Fibroblast of skin of back (primary cell): Measurements from ENCODE around the gene TSPAN14.
"Not testable (repeated sequence)": the region's sequence is repeated elsewhere in the genome, so short reads cannot be mapped to it uniquely, and the experiment has no call there.

Experiments
- DNase-seq: peaks from one replicate; pipeline ENCODE4 v3.0.0-alpha.2; 2013

Gene TSPAN14

GRCh38 chr10:80528901-80529300 is 74.8 kb downstream of the TSPAN14 start:
- no peak for DNase-seq

GRCh38 chr10:80529604-80530003 is 75.5 kb downstream of the TSPAN14 start:
- DNase-seq: no peak

DNA sequence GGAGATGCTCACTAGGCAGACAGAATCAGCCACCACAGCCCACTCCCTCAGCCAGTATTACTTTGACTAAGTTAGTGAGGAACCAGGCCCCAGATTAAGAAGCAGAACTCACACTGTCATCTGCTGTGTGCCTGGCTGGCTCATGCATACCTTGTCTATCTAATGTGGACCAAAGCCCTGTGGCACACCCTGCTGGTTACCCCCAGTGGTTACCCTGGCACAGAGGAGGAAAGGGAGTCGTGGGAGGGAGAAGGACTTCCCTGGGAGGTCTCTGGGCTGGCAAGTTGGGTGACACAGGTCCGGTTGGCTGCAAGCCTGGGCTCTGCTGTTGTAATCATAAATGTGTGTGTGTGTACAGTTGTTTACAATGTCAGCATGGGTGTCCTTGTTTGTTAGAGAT is 76.1 kb downstream of the TSPAN14 start:
- DNase-seq: peak; percentile 19

DNA sequence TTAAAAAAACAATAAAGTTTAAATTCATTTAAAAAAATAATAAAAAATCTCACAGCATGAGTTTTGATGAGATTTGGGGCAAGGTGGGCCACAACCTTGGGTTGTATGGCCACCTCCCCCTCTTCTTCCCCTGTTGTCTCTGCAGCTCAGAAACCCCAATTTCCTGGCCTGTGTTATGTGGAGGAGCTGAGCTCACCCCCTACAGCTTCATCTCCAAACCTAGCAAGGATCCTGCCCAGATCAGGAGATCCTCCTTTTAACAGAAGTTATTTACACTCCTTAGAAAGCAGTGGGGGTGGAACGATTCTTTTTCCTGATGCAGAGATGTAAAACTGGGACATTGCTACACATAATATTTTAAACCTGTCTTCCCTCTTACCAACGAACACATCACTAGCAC is 76.7 kb downstream of the TSPAN14 start:
- no peak for DNase-seq

DNA sequence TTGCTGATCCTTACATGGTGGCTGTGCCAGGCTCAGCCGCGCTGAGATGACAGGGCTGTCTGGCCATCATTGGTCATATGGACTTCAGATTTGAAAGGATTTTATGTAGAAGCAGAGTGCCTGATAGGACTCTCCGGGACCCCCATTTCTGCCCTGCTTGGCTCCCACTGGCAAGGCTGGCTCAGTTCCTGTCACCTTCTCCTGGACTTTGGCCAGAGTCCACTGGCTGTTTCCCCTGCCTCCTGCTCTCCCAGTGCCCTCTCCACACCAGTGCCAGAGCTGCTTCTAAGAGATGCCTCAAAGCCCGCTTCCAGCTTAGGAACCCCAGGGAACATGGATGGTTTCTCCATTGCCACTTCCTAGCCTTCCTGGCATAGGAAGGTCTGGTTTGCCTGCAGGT is 78.5 kb downstream of the TSPAN14 start:
- no peak for DNase-seq

GRCh38 chr10:80534059-80534458 is 79.9 kb downstream of the TSPAN14 start:
- DNase-seq: not testable (repeated sequence)

GRCh38 chr10:80534646-80535045 is 80.5 kb downstream of the TSPAN14 start:
- DNase-seq: not testable (repeated sequence)

DNA sequence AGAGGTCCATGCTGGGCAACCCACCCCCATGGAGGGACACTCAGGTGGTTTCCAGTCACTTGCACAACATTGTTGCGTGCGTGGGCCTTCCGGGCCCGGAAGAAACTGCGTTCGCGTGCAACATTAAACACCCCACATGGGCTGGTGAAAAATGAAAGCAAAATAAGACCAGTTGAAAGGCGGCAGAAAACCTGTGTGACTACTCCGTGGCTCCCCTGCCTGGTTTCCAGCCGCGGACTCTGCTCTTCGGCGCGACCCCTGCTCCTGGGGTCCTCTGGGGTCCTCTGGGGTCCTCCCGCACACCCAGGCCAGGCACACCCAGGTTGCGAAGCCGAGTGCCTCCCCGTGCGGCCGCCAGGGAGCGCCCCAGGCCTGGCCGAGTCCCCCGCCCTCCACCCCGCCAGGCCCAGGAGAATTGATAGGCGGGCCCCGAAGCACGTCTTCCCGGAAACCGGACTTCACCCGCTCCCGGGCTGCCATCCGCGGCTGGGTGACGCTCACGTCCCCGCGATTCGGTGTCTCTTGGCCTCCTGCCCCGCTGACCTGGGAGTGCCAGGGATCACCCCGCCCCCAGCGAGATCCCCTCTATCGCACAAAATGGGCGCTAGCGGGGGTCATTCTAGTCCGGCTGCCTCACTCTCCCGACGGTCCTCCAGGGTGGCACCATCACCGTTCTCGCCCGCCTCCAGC is 81.7 kb downstream of the TSPAN14 start:
- peak; percentile 32 for DNase-seq

DNA sequence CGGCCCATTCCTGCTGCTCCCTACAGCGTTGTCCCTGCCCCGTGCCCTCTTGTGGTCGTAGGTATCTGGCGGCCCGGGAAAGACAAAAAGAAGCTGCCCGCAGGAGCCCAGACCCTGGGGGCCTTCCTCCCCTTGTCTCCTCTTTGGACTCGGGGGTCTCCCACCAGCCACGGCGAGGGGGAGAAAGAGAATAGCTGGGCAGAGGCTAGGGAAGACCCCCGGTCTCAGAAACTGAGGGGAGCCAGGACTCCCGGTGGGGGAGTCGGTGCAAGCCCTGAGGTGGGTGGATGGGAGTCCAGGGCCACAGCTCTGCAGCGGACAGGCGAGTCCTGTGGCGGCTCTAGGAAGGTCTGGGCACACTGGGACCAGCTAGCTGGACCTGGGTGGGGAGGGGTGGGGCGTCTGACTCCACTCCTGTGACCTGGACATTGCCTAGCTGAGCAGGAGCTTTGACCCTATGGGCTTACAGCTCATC is 82.3 kb downstream of the TSPAN14 start:
- no peak for DNase-seq

GRCh38 chr10:80537086-80537735 is 83.1 kb downstream of the TSPAN14 start:
- no peak for DNase-seq

DNA sequence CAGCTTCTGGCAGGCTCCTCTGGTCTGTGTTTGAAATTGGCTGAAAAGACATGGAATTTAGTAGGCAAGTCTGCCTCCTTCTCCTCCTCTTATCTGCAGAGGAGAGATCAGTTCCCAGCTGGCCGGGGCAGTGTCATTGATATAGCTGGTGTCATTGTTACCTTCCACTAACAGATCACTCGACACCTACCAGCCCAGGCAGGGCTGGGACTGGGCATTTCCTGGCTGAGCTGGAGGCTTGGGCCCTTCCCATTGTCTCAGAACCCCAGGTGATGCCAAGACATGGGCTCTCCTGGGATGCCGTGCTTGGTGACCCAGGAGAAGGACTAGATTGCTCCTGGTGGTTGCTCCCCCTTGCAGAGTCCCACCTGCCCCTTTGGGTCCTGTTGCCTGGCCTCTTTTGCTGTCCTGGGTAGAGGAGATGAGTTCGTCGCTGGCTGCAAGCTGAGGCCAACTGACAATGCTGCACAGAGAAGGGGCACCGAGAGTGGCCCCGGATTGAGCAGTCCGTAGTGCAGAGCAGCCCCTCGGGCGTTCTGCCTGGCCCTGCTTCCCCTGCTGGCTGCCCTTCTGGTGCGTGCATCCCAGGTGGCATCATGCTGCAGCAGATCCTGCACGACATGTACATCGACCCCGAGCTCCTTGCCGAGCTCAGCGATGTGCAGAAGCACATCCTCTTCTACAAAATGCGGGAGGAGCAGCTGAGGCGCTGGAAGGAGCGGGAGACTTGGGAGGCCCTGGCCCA is 83.8 kb downstream of the TSPAN14 start, which contains the start of gene SH2D4B:
Gene SH2D4B (plus strand): TSS at position 167 of the 745 bp plus-strand sequence. CDS start 430 bp downstream, at position 597.
- no peak for DNase-seq

DNA sequence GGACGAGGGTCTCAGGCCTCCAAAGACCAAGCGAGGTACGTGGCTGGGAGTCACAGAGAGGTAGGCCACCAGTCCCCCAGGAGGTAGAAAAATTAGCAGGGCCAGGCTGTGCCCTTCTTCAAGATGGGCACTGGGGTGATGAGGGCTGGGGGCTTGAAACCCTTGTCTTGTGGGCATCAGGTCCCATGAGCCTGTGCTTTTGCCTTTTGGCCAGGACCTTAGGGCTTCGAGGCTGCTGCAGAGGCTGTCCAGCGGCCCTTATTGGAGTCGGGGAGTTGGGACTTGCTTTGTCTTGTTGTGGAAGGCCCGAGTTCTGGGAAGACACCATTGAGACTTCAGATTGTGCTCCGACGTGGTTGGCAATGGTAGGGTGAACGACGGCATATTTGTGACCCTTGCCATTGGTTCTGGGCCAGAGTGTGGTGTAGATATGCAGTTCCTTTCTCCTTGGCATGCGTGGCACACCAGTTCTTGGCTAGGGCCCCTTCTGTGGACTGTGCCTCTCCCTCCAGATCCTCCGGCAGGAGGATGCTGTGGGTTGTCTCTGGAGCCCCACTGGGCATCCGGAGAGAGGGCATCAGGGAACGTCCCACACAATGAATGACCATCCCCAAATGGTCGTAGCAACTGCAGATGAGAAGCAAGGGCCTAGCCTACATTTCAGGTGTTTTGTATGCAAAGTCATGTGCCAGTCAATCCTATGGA is 84.5 kb downstream of the TSPAN14 start:
- DNase-seq: no peak

- no peak for DNase-seq
Measured at GRCh38 chr10:80539421-80540031, 85.4 kb downstream of the TSPAN14 start.

DNA sequence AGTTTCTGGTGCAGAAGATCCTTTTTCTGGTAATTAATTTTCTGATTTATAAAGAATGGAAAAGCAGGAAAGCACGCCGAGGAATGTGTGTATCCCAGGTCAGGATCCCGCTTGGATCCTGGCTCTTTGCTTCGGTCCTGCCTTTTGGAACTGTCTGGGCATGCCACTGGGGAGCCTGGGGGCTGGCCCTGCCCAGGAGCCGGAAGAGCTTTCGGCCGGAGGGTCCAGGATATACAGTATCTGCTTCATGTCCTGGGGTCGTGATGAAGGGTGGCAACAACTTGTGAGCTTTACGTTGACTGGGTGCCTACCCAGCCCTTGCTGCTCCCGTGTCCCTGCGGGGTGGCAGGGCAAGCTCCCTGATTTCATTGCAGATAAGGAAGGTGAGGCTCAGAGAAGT is 86.0 kb downstream of the TSPAN14 start:
- no peak for DNase-seq

DNA sequence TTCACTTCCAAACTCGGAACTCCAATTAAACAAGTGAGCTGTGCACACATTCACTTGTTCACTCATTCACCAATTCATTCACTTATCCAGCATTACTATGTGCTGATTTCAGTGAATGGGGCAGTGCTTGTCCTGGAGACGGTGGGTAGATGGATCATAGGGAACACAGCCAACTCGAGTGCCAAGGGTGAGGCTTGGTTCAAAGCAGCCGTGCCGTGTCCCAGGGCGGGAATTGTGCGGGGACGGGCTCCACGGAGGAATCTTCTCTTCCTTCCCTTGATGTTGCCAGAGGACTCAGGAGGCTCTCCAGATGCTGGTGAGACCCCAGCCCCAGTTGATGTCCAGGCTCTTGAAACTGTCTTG is 86.5 kb downstream of the TSPAN14 start:
- DNase-seq: no peak

DNA sequence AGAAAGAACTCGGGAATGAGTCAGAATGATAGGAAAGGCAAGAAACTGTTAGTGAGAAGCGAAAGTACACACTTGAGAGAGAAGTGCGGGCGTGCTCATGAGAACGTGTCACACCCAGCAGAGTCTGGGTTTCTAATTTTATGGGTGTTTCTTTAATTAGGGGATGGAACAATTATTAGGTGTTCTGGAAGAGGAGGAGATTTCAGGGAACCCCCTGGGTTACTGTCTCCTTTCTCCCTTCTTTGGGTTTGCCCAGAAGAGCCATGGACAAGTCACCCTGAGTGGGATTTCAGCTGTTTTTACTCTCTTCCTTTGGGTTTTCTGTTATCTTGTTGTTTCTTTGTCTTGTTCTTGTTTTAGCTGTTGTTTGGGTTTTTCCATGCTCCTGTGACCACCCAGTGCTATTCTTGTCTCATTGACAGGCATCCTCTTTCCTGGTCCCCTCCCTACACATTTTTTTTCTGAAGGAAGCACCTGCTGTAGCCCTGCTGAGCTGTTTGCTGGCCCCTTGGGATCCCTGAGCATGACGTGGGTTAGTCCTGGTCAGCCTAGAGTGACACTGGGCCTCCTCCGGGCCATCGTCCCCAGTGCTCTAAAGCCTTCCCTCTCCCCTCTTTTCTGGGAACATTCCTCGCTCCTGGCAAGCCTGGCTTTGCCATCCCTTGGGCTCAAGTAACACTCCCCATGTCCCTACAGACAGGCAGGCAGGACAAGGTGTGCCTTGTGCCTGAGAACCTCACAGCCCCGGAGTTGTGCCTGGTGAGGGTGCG is 87.1 kb downstream of the TSPAN14 start:
- no peak for DNase-seq

- DNase-seq: peak; percentile 52
Measured at GRCh38 chr10:80542053-80542452, 87.9 kb downstream of the TSPAN14 start.

- no peak for DNase-seq
Measured at GRCh38 chr10:80542652-80543318, 88.7 kb downstream of the TSPAN14 start.

- DNase-seq: not testable (repeated sequence)
Measured at GRCh38 chr10:80543319-80543672, 89.2 kb downstream of the TSPAN14 start.

GRCh38 chr10:80544316-80544953 is 90.3 kb downstream of the TSPAN14 start:
- DNase-seq: no peak
